Measurements from ENCODE around the gene IPO9.

Gene IPO9

DNA sequence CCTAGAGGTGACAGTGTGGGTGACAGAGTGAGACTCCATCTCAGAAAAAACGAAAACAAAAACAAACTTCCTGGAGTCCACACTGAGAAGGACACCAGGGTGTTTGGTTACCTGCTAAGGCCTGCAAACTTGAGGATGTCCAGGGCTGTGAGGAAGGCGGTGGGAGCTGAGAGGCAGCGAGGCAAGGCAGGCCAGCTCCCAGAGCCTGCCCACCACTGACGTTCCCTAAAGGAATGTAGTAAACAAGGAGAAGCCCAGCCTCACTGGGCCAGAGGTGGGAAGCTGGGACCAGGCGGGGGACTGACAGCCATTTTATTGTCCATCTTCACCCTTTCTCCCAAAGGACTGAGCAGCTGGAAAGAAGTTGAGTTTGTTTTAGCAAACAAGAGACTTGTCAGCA, 83.9 kb downstream of the IPO9 start:
- no peak for DNase-seq

DNA sequence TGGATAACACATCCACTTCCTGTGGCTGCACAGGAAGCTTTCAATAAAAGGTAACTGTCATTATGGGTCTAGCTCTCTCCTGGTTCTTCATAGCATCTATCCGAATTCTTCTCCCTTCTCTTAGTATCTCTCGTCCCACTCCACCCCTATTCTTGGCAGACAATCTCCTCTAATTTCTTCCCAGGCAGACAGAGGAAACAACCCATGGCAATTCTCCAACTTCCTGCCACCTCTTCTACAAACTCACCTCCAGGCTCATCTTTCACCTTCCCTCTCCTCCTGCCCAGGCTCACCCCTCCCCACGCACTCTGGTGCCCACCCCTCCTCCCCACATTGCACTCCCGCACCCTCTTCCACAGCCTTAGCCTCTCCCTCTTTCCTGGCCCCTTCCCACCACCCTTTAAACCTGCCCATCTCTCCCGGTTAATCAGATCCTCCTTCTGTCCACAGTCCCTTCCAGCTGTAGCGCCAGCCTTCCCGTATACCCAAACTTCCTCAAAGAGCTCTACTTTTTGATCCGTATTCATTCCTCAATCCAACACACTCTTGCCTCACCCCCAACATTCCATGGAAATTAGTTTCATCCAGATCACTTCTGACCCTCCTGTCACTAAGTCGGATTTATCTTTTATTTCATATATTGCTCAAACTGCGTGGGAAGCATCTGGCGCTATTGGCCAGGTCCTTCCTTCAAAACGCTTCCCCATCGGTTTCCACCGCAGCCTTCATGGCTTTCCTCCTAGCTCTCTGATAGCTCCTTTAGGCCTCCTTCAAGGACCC, 85.7 kb downstream of the IPO9 start:
- DNase-seq, result no peak

GRCh38 chr1:201916649-201917249, 87.8 kb downstream of the IPO9 start:
- no peak for DNase-seq

DNA sequence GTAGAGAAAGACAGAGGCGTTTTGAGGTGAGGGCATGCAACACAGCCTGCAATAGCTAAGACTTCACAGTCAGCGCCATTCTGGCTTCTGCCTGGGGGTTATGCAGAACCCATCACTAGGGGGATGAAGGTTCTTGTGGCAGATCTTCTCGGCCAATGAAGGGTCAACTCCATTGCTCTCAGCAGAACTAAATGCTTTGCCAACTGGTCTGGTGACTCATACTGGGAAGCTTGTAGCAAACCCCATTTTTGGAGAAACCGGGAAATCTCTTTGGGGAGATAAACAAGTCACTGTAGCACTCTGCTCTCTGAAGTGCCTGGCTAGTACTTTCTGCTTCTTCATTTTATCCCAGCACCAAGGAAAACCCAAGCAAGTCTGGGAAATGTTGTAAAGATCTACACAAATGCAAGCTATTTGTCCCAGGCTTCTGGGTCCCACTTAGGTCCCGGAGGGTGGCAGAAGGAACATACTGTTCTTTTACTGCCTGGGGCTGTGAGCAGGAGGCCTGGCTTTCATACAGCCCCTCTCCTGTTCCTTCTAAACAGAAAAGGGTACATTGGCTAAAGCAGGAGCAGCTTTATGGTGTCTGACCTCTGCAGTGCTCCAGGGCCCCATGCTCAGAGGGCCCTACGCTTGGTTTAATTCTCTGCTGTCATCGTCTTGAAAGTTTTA, 88.5 kb downstream of the IPO9 start:
- no peak for DNase-seq

GRCh38 chr1:201918343-201918742, 89.4 kb downstream of the IPO9 start:
- DNase-seq, result no peak

DNA sequence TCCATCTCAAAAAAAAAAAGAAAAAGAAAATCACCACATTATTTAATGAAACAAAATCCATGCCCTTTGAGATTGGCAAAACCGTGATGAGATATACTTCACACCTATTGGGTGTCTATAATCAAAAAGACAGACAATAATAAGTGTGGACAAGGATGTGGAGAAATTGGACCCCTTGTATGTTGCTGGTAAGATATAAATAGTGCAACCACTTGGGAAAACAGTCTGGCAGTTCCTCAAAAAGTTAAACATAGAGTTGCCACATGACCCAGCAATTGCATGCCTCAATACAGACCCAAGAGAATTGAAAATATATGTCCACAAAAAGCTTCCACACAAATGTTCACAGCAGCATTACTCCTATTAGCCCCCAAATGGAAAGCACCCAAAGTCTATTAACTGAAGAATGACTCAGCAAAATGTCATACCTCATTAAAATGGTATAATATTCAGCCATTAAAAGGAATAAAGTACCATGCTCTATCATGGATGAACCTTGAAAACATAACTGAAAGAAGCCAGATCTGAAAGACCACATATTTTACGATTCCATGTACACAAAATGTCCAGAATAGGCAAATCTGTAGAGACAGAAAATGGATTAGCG, 93.1 kb downstream of the IPO9 start:
- no peak for DNase-seq

GRCh38 chr1:201925301-201925567, 96.3 kb downstream of the IPO9 start:
- no peak for DNase-seq

DNA sequence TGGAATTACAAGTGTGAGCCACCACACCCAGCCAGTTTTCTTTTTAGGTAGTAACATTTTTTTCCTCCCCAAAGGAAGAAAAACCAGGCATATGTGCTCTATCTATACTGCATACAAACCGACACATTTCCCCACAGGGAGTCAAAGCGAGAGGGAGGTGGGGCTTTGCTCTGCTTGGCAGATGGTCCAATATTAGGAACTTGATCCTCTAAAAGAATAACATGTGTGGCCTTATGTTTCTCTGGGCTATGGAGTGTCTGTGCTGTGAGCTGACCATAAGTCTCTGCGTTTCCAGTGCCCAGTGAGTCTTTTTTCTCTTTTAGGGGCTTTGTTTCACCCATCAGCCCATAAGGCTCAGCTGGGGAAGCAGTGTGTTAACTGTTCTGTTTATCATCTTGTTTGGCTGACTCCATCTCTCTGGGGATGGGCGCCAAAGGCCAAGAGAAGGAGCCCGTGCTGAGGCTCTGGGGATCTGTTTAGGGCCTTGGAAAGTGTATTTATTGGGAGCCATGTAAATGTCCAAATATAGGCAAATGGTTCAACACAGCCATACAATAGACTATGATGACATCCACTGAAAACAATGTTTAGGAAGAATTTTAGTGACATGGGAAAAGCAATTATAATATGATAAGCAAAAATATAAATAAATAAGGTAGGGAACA, 97.2 kb downstream of the IPO9 start:
- peak; percentile 74 for DNase-seq

DNA sequence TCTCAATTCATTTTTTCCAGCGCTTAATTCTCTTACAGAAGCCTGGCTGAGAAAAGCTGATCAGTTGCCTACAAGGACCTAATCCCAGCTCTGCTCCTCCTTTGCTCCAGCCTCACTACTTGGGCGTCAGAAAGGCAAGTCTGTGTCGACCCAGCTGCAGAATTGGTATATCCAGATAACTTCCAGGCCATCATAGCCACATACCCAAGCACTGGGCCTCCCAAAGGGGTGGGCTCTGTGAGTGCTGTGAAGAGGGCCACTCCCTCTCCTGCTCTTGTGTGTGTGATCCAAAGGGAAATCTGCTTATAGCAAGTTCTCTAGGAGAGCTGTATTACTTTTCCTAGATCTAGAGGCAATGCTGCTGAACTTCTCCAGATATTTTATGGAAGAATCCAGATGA, 99.3 kb downstream of the IPO9 start:
- no peak for DNase-seq

- DNase-seq, result no peak
Measured at GRCh38 chr1:201930137-201930536, 101.2 kb downstream of the IPO9 start.

- DNase-seq, result no peak
Measured at GRCh38 chr1:201930803-201931202, 101.8 kb downstream of the IPO9 start.

All from NCI-H446 treated with DMSO at 0.1 percent for 48 hours (cell line).